Cortex of kidney (tissue), 1 donor: Measurements from ENCODE around the gene GRID2.
"Not testable (repeated sequence)": the region's sequence is repeated elsewhere in the genome, so short reads cannot be mapped to it uniquely, and the experiment has no call there.

Experiments used
- DNase-seq: peaks from one replicate; lab custom pipeline; 2025; lab: John Stamatoyannopoulos, UW

Gene GRID2

GRCh38 chr4:93199492-93199891 lies 895.7 kb downstream of the GRID2 start:
- no peak for DNase-seq

GRCh38 chr4:93201471-93202096 lies 897.8 kb downstream of the GRID2 start:
- no peak for DNase-seq

GRCh38 chr4:93203708-93204107 lies 899.9 kb downstream of the GRID2 start:
- no peak for DNase-seq

- DNase-seq: no peak
Observed at GRCh38 chr4:93212250-93212649, 908.5 kb downstream of the GRID2 start.

- DNase-seq: no peak
Observed at GRCh38 chr4:93216646-93217045, 912.9 kb downstream of the GRID2 start.

- DNase-seq: no peak
Observed at GRCh38 chr4:93217431-93217830, 913.7 kb downstream of the GRID2 start.

GRCh38 chr4:93221771-93222170 lies 918.0 kb downstream of the GRID2 start:
- DNase-seq: no peak

GRCh38 chr4:93228021-93228420 lies 924.3 kb downstream of the GRID2 start:
- no peak for DNase-seq

- DNase-seq: no peak
Observed at GRCh38 chr4:93232883-93233282, 929.1 kb downstream of the GRID2 start.

- DNase-seq: no peak
Observed at GRCh38 chr4:93237521-93237920, 933.8 kb downstream of the GRID2 start.

GRCh38 chr4:93243262-93243661 lies 939.5 kb downstream of the GRID2 start:
- DNase-seq: no peak

GRCh38 chr4:93261207-93261606 lies 957.4 kb downstream of the GRID2 start:
- no peak for DNase-seq

GRCh38 chr4:93263166-93263565 lies 959.4 kb downstream of the GRID2 start:
- DNase-seq: no peak

GRCh38 chr4:93267747-93268146 lies 964.0 kb downstream of the GRID2 start:
- DNase-seq: no peak

GRCh38 chr4:93285346-93285745 lies 981.6 kb downstream of the GRID2 start:
- DNase-seq: no peak

GRCh38 chr4:93289241-93289640 lies 985.5 kb downstream of the GRID2 start:
- DNase-seq: no peak

GRCh38 chr4:93289831-93290230 lies 986.1 kb downstream of the GRID2 start:
- DNase-seq: no peak

GRCh38 chr4:93299118-93299517 lies 995.4 kb downstream of the GRID2 start:
- DNase-seq: no peak

GRCh38 chr4:93300780-93301555 lies 997.2 kb downstream of the GRID2 start:
- not testable (repeated sequence) for DNase-seq

- no peak for DNase-seq
Observed at GRCh38 chr4:93302310-93302709, 998.5 kb downstream of the GRID2 start.

GRCh38 chr4:93303440-93303839 lies 999.7 kb downstream of the GRID2 start:
- DNase-seq: no peak

- no peak for DNase-seq
Observed at GRCh38 chr4:93312299-93312698, 1008.5 kb downstream of the GRID2 start.

GRCh38 chr4:93313197-93313596 lies 1009.4 kb downstream of the GRID2 start:
- no peak for DNase-seq

GRCh38 chr4:93317057-93317456 lies 1013.3 kb downstream of the GRID2 start:
- DNase-seq: no peak
